GM23338 (cell line): ENCODE measurements around the gene APOL1. TPM values are rescaled to one million over a fixed set of nuclear protein-coding genes. Genes with fewer than 3 reads are reported as not detected.

Experiments
- ATAC-seq: fragments of 200-7000 bp; cut with Tn5 transposase; 3 replicates; pipeline ENCODE4 v1.9.1; 2020
- DNase-seq: peaks from one replicate; pipeline ENCODE4 v3.0.0-alpha.2; 2015; ENCODE audit warnings: low spot score
- H2AFZ ChIP-seq: fragments of 200-600 bp; sonication (generic); 2 replicates; pipeline ENCODE4 v1.8.0; 2016; ENCODE audit warnings: antibody characterized with exemption, mild to moderate bottlenecking, moderate library complexity
- H3F3A ChIP-seq: fragments of 200-600 bp; sonication (generic); replicated peaks from 2 replicates; pipeline ENCODE4 v1.8.0; 2017; ENCODE audit warnings: antibody characterized with exemption, mixed run types, low read depth
- H3K27ac ChIP-seq: fragments of 200-600 bp; sonication (generic); 2 replicates; pipeline ENCODE4 v1.6.1; 2016; ENCODE audit warnings: low read depth
- H3K27me3 ChIP-seq: fragments of 200-600 bp; sonication (generic); 2 replicates; pipeline ENCODE4 v1.8.0; 2016; ENCODE audit warnings: mild to moderate bottlenecking, mixed run types, moderate library complexity; ENCODE audit not compliant: insufficient read depth
- H3K36me3 ChIP-seq: fragments of 200-600 bp; sonication (generic); 2 replicates; pipeline ENCODE4 v1.8.0; 2016; ENCODE audit warnings: mild to moderate bottlenecking; ENCODE audit not compliant: insufficient read depth
- H3K4me1 ChIP-seq: fragments of 200-600 bp; sonication (generic); 2 replicates; pipeline ENCODE4 v1.8.0; 2016; ENCODE audit warnings: mild to moderate bottlenecking, moderate library complexity; ENCODE audit not compliant: insufficient read depth
- H3K4me2 ChIP-seq: fragments of 200-600 bp; sonication (generic); 2 replicates; pipeline ENCODE4 v1.7.1; 2017; ENCODE audit warnings: mixed run types
- H3K4me3 ChIP-seq: fragments of 200-600 bp; sonication (generic); 2 replicates; pipeline ENCODE4 v1.6.1; 2016; ENCODE audit warnings: mixed run types
- H3K79me2 ChIP-seq: fragments of 200-600 bp; sonication (generic); replicated peaks from 2 replicates; pipeline ENCODE4 v1.8.0; 2017; ENCODE audit warnings: mild to moderate bottlenecking; ENCODE audit not compliant: insufficient read depth
- H3K9me2 ChIP-seq: fragments of 200-600 bp; sonication (generic); 2 replicates; pipeline ENCODE4 v1.8.0; 2017; ENCODE audit not compliant: insufficient read depth
- H4K20me1 ChIP-seq: fragments of 200-600 bp; sonication (generic); replicated peaks from 2 replicates; pipeline ENCODE4 v1.8.0; 2017; ENCODE audit warnings: mild to moderate bottlenecking; ENCODE audit not compliant: insufficient read depth
- H3K27ac Mint-ChIP-seq: 2 replicates; pipeline ENCODE4 v1.8.0; 2020; ENCODE audit warnings: inconsistent platforms, mild to moderate bottlenecking, moderate library complexity, mixed read lengths
- H3K27me3 Mint-ChIP-seq: 3 replicates; pipeline ENCODE4 v1.8.0; 2022; ENCODE audit warnings: low read depth, mild to moderate bottlenecking, moderate library complexity, mixed read lengths, inconsistent platforms; ENCODE audit not compliant: insufficient read depth, poor library complexity
- H3K36me3 Mint-ChIP-seq: 3 replicates; pipeline ENCODE4 v1.8.0; 2021; ENCODE audit warnings: low read depth, mild to moderate bottlenecking, inconsistent platforms, moderate library complexity, mixed read lengths
- H3K4me1 Mint-ChIP-seq: 3 replicates; pipeline ENCODE4 v1.8.0; 2020; ENCODE audit warnings: mild to moderate bottlenecking, inconsistent platforms, mixed read lengths
- H3K4me3 Mint-ChIP-seq: 3 replicates; pipeline ENCODE4 v1.8.0; 2021; ENCODE audit warnings: moderate library complexity, mild to moderate bottlenecking, inconsistent platforms, mixed read lengths
- H3K9me3 Mint-ChIP-seq: 3 replicates; pipeline ENCODE4 v1.8.0; 2020; ENCODE audit warnings: moderate library complexity, mild to moderate bottlenecking, inconsistent platforms, mixed read lengths
- CREB1 ChIP-seq: fragments of 250-450 bp; sonication (Bioruptor Pico); IDR thresholded peaks from 2 replicates; pipeline ENCODE4 v1.5.0; 2020; ENCODE audit warnings: low read depth, mild to moderate bottlenecking, moderate library complexity
- EZH2 ChIP-seq: fragments of 200-600 bp; sonication (generic); IDR thresholded peaks from one replicate; pipeline ENCODE4 v1.8.0; 2017; ENCODE audit warnings: antibody characterized with exemption, mild to moderate bottlenecking, low read depth; ENCODE audit not compliant: unreplicated experiment
- EZH2phosphoT487 ChIP-seq: fragments of 200-600 bp; sonication (generic); IDR thresholded peaks from one replicate; pipeline ENCODE4 v1.8.1; 2018; ENCODE audit warnings: antibody characterized with exemption; ENCODE audit not compliant: unreplicated experiment
- NANOG ChIP-seq: IDR thresholded peaks from 2 replicates; pipeline ENCODE4 v1.6.1; 2016; ENCODE audit warnings: antibody characterized with exemption, borderline replicate concordance
- POLR2AphosphoS5 ChIP-seq: IDR thresholded peaks from 2 replicates; pipeline ENCODE4 v1.6.1; 2016; ENCODE audit warnings: antibody characterized with exemption, low read depth
- STAT1 ChIP-seq: IDR thresholded peaks from one replicate; pipeline ENCODE4 v1.6.1; 2016; ENCODE audit warnings: antibody characterized with exemption; ENCODE audit not compliant: unreplicated experiment
- ZNF114 ChIP-seq: fragments of 250-450 bp; sonication (Bioruptor Pico); IDR thresholded peaks from 2 replicates; pipeline ENCODE4 v1.5.0; 2020; ENCODE audit warnings: mild to moderate bottlenecking, moderate library complexity
- ZNF331 ChIP-seq: fragments of 250-450 bp; sonication (Bioruptor Pico); IDR thresholded peaks from 2 replicates; pipeline ENCODE4 v1.5.0; 2020; ENCODE audit warnings: low read depth, mild to moderate bottlenecking, moderate library complexity
- polyA plus RNA-seq: library from polyadenylated mRNA; unstranded; fragments of >200 nt; fragmentation: Nextera tagmentation; extraction: Ambion mirVana; gene quantifications from 2 replicates; pipeline ENCODE4 v1.2.1, GENCODE V29; 2016
- total RNA-seq: library from RNA; depleted of rRNA; stranded (reverse); fragments of >200 nt; shearing (Covaris generic); gene quantifications from 2 replicates; pipeline ENCODE4 v1.2.3, GENCODE V29; 2014
- TF ChIP-seq, protein P1 (sequence below), 2 experiments: fragments of 200-600 bp in 1 of 2; sonication (generic) in 1 of 2; conservative IDR thresholded peaks; 2 replicates each; pipeline versions ENCODE4 v1.5.1 to v1.6.1; 2016 to 2017; ENCODE audit warnings: antibody characterized with exemption in 2 of 2, low read depth in 2 of 2, mild to moderate bottlenecking in 2 of 2, moderate library complexity in 1 of 2
- TF ChIP-seq, protein P2 (sequence below): IDR thresholded peaks from 2 replicates; pipeline ENCODE4 v1.6.1; 2016; ENCODE audit warnings: antibody characterized with exemption
- TF ChIP-seq, protein P3 (sequence below): IDR thresholded peaks from one replicate; pipeline ENCODE4 v1.6.1; 2018; ENCODE audit warnings: antibody characterized with exemption; ENCODE audit not compliant: unreplicated experiment

The APOL1 gene
- total and polyA plus RNA-seq, 2 experiments from 2014 or later = 0.11 TPM; not detected in 1

DNA sequence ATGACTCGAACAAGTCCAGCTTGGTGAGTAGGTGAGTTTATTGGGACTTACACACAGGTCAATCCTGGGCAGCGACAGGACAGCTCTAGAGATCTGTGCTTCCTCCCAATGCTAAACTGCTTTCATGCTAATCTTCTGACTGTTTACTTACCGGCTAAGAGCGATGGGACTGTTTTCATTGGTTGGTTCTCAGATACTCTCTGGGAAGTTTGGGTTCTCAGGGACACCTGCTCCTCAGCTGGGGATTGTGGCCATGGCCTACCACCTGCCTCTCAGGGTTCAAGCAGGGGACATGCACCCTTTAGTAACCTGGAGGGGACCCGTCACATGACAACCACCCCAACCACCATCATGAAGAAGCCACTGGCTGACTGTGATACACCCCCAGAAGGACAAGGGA lies 26.7 kb upstream of the APOL1 start:
- H4K20me1 ChIP-seq = no peaks in the 10 kb centered on the region
- H3K27me3 Mint-ChIP-seq = peaks cover 8% of the 10 kb centered on the region
- no peak overlapping the region for H3K4me2 ChIP-seq
- H3K4me1 ChIP-seq = no peaks in the 10 kb centered on the region
- H3K27ac Mint-ChIP-seq = no peak overlapping the region
- no peaks in the 10 kb centered on the region; the same call in 2 of the 3 replicates for H3K9me3 Mint-ChIP-seq
- H3K9me2 ChIP-seq = no peaks in the 10 kb centered on the region
- H3K79me2 ChIP-seq = no peaks in the 10 kb centered on the region
- no peak overlapping the region for H3K4me3 ChIP-seq
- no peaks in the 10 kb centered on the region for H3K27me3 ChIP-seq
- peaks cover 13% of the 10 kb centered on the region; the same call in 2 of the 3 replicates for H3K4me1 Mint-ChIP-seq
- no peaks in the 10 kb centered on the region for H3F3A ChIP-seq
- no peak overlapping the region for H2AFZ ChIP-seq
- no peak for DNase-seq
- ATAC-seq = no peak
- peaks cover 27% of the 10 kb centered on the region for H3K36me3 Mint-ChIP-seq
- H3K36me3 ChIP-seq = no peaks in the 10 kb centered on the region
- no peak overlapping the region for H3K27ac ChIP-seq
- H3K4me3 Mint-ChIP-seq = no peak overlapping the region
- no peak for TF ChIP-seq STAT1

DNA sequence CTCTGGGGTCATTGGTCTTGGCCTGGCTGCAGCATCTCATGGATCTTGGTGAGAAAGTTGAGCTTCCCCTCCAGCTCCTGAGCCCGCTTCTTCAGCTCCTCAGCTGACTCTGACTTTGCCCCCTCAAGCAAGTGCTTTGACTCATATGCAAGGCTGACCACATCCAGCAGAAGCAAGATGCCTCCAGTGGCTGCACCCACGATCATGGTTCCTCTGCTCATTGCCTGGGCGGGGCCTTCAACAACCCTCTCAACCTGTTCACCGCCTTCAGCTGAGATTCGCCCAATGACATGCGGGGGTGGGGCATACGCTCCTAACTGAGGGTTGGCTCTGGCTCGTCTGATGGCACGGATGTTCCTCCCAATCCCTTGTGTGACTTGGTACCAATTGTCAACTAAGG lies 25.5 kb upstream of the APOL1 start:
- peaks cover 11% of the 10 kb centered on the region for H3K27me3 Mint-ChIP-seq
- ATAC-seq = no peak
- H3K36me3 Mint-ChIP-seq = peaks cover 30% of the 10 kb centered on the region
- TF ChIP-seq POLR2AphosphoS5 (no peak), NANOG (no peak), ZNF331 (CRISPR knock-in tag) (no peak), EZH2 (no peak), EZH2phosphoT487 (no peak), ZNF114 (no peak), CREB1 (CRISPR knock-in tag) (no peak), STAT1 (no peak)
- TF ChIP-seq, protein P1, sequence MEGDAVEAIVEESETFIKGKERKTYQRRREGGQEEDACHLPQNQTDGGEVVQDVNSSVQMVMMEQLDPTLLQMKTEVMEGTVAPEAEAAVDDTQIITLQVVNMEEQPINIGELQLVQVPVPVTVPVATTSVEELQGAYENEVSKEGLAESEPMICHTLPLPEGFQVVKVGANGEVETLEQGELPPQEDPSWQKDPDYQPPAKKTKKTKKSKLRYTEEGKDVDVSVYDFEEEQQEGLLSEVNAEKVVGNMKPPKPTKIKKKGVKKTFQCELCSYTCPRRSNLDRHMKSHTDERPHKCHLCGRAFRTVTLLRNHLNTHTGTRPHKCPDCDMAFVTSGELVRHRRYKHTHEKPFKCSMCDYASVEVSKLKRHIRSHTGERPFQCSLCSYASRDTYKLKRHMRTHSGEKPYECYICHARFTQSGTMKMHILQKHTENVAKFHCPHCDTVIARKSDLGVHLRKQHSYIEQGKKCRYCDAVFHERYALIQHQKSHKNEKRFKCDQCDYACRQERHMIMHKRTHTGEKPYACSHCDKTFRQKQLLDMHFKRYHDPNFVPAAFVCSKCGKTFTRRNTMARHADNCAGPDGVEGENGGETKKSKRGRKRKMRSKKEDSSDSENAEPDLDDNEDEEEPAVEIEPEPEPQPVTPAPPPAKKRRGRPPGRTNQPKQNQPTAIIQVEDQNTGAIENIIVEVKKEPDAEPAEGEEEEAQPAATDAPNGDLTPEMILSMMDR (conservative IDR thresholded peaks at IDR 0.05; ENCODE audit: low read depth in 2 of 2) = no peak
- TF ChIP-seq, protein P2, sequence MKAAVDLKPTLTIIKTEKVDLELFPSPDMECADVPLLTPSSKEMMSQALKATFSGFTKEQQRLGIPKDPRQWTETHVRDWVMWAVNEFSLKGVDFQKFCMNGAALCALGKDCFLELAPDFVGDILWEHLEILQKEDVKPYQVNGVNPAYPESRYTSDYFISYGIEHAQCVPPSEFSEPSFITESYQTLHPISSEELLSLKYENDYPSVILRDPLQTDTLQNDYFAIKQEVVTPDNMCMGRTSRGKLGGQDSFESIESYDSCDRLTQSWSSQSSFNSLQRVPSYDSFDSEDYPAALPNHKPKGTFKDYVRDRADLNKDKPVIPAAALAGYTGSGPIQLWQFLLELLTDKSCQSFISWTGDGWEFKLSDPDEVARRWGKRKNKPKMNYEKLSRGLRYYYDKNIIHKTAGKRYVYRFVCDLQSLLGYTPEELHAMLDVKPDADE = no peak
- TF ChIP-seq, protein P3, sequence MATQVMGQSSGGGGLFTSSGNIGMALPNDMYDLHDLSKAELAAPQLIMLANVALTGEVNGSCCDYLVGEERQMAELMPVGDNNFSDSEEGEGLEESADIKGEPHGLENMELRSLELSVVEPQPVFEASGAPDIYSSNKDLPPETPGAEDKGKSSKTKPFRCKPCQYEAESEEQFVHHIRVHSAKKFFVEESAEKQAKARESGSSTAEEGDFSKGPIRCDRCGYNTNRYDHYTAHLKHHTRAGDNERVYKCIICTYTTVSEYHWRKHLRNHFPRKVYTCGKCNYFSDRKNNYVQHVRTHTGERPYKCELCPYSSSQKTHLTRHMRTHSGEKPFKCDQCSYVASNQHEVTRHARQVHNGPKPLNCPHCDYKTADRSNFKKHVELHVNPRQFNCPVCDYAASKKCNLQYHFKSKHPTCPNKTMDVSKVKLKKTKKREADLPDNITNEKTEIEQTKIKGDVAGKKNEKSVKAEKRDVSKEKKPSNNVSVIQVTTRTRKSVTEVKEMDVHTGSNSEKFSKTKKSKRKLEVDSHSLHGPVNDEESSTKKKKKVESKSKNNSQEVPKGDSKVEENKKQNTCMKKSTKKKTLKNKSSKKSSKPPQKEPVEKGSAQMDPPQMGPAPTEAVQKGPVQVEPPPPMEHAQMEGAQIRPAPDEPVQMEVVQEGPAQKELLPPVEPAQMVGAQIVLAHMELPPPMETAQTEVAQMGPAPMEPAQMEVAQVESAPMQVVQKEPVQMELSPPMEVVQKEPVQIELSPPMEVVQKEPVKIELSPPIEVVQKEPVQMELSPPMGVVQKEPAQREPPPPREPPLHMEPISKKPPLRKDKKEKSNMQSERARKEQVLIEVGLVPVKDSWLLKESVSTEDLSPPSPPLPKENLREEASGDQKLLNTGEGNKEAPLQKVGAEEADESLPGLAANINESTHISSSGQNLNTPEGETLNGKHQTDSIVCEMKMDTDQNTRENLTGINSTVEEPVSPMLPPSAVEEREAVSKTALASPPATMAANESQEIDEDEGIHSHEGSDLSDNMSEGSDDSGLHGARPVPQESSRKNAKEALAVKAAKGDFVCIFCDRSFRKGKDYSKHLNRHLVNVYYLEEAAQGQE = no peak

More for the DNA sequence above, 25.5 kb upstream of the APOL1 start:
- no peak overlapping the region for H3K4me3 ChIP-seq
- H3K27ac ChIP-seq = no peak overlapping the region
- H3K4me1 ChIP-seq = no peaks in the 10 kb centered on the region
- H3K27me3 ChIP-seq = no peaks in the 10 kb centered on the region
- Mint-ChIP-seq H3K4me1 (peaks cover 10% of the 10 kb centered on the region; the same call in 1 of the 3 replicates), H3K27ac (no peak overlapping the region), H3K9me3 (no peaks in the 10 kb centered on the region; the same call in 2 of the 3 replicates), H3K4me3 (no peak overlapping the region)
- DNase-seq = no peak
- H3K79me2 ChIP-seq = no peaks in the 10 kb centered on the region
- H3F3A ChIP-seq = no peaks in the 10 kb centered on the region
- no peak overlapping the region for H2AFZ ChIP-seq
- H3K9me2 ChIP-seq = no peaks in the 10 kb centered on the region
- no peak overlapping the region for H3K4me2 ChIP-seq
- H3K36me3 ChIP-seq = no peaks in the 10 kb centered on the region
- no peaks in the 10 kb centered on the region for H4K20me1 ChIP-seq
